Lung (tissue), 12 donors: Measurements from ENCODE around the gene TSPAN32. TPM values are rescaled to one million over a fixed set of nuclear protein-coding genes. Genes with fewer than 3 reads are reported as not detected.

Experiments used
- ATAC-seq: fragments of 200-7000 bp; cut with Tn5 transposase; one replicate; pipeline ENCODE4 v1.9.1; 2020; ENCODE audit warnings: moderate number of reproducible peaks; ENCODE audit not compliant: insufficient read depth, low FRiP score
- DNase-seq, 3 donors: peaks; one replicate each; pipeline ENCODE4 v3.0.0-alpha.2; 2013 to 2017
- H3K27ac ChIP-seq, 2 donors: one replicate each; pipeline ENCODE4 v1.5.1; 2013; ENCODE audit warnings: mild to moderate bottlenecking in 2 of 2, moderate library complexity in 2 of 2, control low read depth in 1 of 2, inconsistent platforms in 1 of 2, low read depth in 1 of 2, low read length in 1 of 2
- H3K27me3 ChIP-seq, 3 donors: one replicate each; pipeline ENCODE4 v1.5.1; 2013; ENCODE audit warnings: low read length in 2 of 3; ENCODE audit not compliant: control insufficient read depth in 3 of 3, insufficient read depth in 3 of 3
- H3K36me3 ChIP-seq, 4 donors: one replicate each; pipeline ENCODE4 v1.5.1; 2013; ENCODE audit warnings: low read length in 4 of 4, mild to moderate bottlenecking in 1 of 4, moderate library complexity in 1 of 4; ENCODE audit not compliant: control insufficient read depth in 4 of 4, insufficient read depth in 4 of 4
- H3K4me1 ChIP-seq, 5 donors: one replicate each; pipeline ENCODE4 v1.5.1; 2013; ENCODE audit warnings: low read length in 5 of 5, mild to moderate bottlenecking in 2 of 5, moderate library complexity in 1 of 5; ENCODE audit not compliant: control insufficient read depth in 5 of 5, insufficient read depth in 5 of 5
- H3K4me3 ChIP-seq: one replicate; pipeline ENCODE4 v1.5.1; 2013; ENCODE audit warnings: mild to moderate bottlenecking, control low read depth, moderate library complexity
- H3K9ac ChIP-seq, 2 donors: one replicate each; pipeline ENCODE4 v1.5.1; 2013; ENCODE audit warnings: low read length in 2 of 2, control low read depth in 1 of 2; ENCODE audit not compliant: insufficient read depth in 1 of 2
- H3K9me3 ChIP-seq, 4 donors: one replicate each; pipeline ENCODE4 v1.5.1; 2013; ENCODE audit warnings: low read length in 3 of 4, mild to moderate bottlenecking in 1 of 4, moderate library complexity in 1 of 4; ENCODE audit not compliant: control insufficient read depth in 4 of 4, insufficient read depth in 3 of 4
- CTCF ChIP-seq: IDR thresholded peaks from 2 replicates; pipeline ENCODE4 v1.5.1; 2012; ENCODE audit warnings: mild to moderate bottlenecking; ENCODE audit errors: control extremely low read depth, extremely low read depth
- WGBS, 2 donors: extraction: QIAGEN DNeasy Blood & Tissue Kit; methylation state at CpG; one replicate each; pipeline ENCODE4 v1.1.7; 2013; 5-methylcytosine and 5-hydroxymethylcytosine counted together
- polyA plus RNA-seq, 2 donors: library from polyadenylated mRNA; stranded (reverse); fragments of 200-250 nt; gene quantifications; one replicate each; pipeline ENCODE4 v1.2.1, GENCODE V29; 2013
- total RNA-seq, 2 donors: library from RNA; depleted of rRNA in 1 of 2; stranded (reverse); fragments of >200 nt in 1 of 2; gene quantifications; one replicate each; pipeline ENCODE4 v1.2.1, GENCODE V29; 2014 to 2021
- donor health status: control.
- donor health status: control.
- donor health status: Bipolar disorder and iron deficiency.
- donor health status: healthy.
- donor health status: DM: yes; HTN: yes; CAD: no.

Gene TSPAN32
- total and polyA plus RNA-seq, 4 donors = 6.1 to 7.6 (median 7.1) TPM

- H3K36me3 ChIP-seq = no peaks in the 10 kb centered on the region
- no peaks in the 10 kb centered on the region for H3K9me3 ChIP-seq
- H3K27ac ChIP-seq = no peak overlapping the region
- ATAC-seq = no peak
- 94 to 95% methylated on average over 9 of the region's 9 CpGs for WGBS, 2 donors
- no peaks in the 10 kb centered on the region for H3K4me1 ChIP-seq
- no peak overlapping the region for H3K4me3 ChIP-seq
- no peaks in the 10 kb centered on the region for H3K27me3 ChIP-seq
- no peak for DNase-seq
- TF ChIP-seq CTCF = no peak
- no peak overlapping the region for H3K9ac ChIP-seq
Observed at GRCh38 chr11:2359557-2359956, 57.7 kb downstream of the TSPAN32 start.

- Histone ChIP-seq H3K9me3 (no peaks in the 10 kb centered on the region), H3K27ac (no peak overlapping the region), H3K27me3 (no peaks in the 10 kb centered on the region), H3K4me3 (no peak overlapping the region), H3K36me3 (no peaks in the 10 kb centered on the region), H3K9ac (no peak overlapping the region), H3K4me1 (no peaks in the 10 kb centered on the region)
- TF ChIP-seq CTCF = no peak
- WGBS, 2 donors = 93 to 94% methylated on average over 14 of the region's 14 CpGs
- no peak for DNase-seq
- no peak for ATAC-seq
Observed at GRCh38 chr11:2360081-2360642, 58.3 kb downstream of the TSPAN32 start.

- 72 to 87% methylated on average over 9 of the region's 9 CpGs for WGBS, 2 donors
- no peaks in the 10 kb centered on the region for H3K27me3 ChIP-seq
- H3K9me3 ChIP-seq = no peaks in the 10 kb centered on the region
- TF ChIP-seq CTCF = no peak
- H3K4me1 ChIP-seq = peaks cover 0 to 11% (median 6%) of the 10 kb centered on the region in 5 donors
- no peak overlapping the region for H3K9ac ChIP-seq
- DNase-seq = no peak
- H3K36me3 ChIP-seq = no peaks in the 10 kb centered on the region
- ATAC-seq = no peak
- H3K27ac ChIP-seq = no peak overlapping the region
- H3K4me3 ChIP-seq = no peak overlapping the region
Observed at GRCh38 chr11:2361565-2361964, 59.8 kb downstream of the TSPAN32 start.

- Histone ChIP-seq H3K9me3 (no peaks in the 10 kb centered on the region), H3K4me3 (no peak overlapping the region), H3K36me3 (no peaks in the 10 kb centered on the region), H3K27ac (no peak overlapping the region), H3K27me3 (no peaks in the 10 kb centered on the region), H3K4me1 (peaks cover 0 to 19% (median 6%) of the 10 kb centered on the region in 5 donors), H3K9ac (no peak overlapping the region)
- no peak for DNase-seq
- no peak for ATAC-seq
- WGBS, 2 donors = 89 to 93% methylated on average over 7 of the region's 7 CpGs
- no peak for TF ChIP-seq CTCF
Observed at GRCh38 chr11:2362414-2362813, 60.6 kb downstream of the TSPAN32 start.
